GM12864 (cell line): ENCODE results near the gene SHANK2.

Experiments used
- DNase-seq: peaks from one replicate; pipeline ENCODE4 v3.0.0-alpha.2; 2011; ENCODE audit warnings: low read depth
- H3K4me3 ChIP-seq: 2 replicates; pipeline ENCODE4 v1.5.1; 2011; ENCODE audit warnings: mild to moderate bottlenecking, low read depth, low read length, control low read depth
- TF ChIP-seq, protein P1 (sequence below): IDR thresholded peaks from 2 replicates; pipeline ENCODE4 v1.5.1; 2011; ENCODE audit warnings: low read depth, mild to moderate bottlenecking, moderate library complexity, low read length, control low read depth, inconsistent platforms; ENCODE audit errors: missing control alignments

The SHANK2 gene

DNA sequence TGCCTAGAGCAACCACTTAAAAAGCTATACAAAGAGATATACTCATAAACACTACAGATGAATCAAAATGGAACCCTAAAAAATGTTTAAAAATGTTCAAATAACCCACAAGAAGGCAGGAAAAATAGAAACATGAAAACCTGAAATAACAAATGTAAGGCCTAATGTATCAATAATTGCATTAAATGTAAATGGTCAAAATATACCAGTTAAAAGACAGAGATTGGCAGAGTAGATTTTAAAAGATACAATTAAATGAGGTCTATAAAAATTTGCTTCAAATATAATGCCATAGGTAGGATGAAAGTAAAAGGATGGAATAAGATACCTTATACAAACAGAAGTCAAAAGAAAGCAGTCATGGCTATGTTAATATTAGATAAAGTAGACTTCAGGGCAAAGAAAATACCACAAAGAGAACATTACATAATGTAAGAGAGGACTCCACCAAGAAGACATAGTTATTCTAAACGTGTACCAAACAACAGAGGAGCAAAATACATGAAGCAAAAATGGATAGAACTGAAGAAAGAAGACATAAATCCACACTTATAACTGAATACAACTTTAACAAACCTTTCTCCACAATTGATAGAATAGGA, 25.2 kb downstream of the SHANK2 start:
- H3K4me3 ChIP-seq, result no peak overlapping the region
- no peak for DNase-seq
- TF ChIP-seq, protein P1, sequence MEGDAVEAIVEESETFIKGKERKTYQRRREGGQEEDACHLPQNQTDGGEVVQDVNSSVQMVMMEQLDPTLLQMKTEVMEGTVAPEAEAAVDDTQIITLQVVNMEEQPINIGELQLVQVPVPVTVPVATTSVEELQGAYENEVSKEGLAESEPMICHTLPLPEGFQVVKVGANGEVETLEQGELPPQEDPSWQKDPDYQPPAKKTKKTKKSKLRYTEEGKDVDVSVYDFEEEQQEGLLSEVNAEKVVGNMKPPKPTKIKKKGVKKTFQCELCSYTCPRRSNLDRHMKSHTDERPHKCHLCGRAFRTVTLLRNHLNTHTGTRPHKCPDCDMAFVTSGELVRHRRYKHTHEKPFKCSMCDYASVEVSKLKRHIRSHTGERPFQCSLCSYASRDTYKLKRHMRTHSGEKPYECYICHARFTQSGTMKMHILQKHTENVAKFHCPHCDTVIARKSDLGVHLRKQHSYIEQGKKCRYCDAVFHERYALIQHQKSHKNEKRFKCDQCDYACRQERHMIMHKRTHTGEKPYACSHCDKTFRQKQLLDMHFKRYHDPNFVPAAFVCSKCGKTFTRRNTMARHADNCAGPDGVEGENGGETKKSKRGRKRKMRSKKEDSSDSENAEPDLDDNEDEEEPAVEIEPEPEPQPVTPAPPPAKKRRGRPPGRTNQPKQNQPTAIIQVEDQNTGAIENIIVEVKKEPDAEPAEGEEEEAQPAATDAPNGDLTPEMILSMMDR, result no peak

DNA sequence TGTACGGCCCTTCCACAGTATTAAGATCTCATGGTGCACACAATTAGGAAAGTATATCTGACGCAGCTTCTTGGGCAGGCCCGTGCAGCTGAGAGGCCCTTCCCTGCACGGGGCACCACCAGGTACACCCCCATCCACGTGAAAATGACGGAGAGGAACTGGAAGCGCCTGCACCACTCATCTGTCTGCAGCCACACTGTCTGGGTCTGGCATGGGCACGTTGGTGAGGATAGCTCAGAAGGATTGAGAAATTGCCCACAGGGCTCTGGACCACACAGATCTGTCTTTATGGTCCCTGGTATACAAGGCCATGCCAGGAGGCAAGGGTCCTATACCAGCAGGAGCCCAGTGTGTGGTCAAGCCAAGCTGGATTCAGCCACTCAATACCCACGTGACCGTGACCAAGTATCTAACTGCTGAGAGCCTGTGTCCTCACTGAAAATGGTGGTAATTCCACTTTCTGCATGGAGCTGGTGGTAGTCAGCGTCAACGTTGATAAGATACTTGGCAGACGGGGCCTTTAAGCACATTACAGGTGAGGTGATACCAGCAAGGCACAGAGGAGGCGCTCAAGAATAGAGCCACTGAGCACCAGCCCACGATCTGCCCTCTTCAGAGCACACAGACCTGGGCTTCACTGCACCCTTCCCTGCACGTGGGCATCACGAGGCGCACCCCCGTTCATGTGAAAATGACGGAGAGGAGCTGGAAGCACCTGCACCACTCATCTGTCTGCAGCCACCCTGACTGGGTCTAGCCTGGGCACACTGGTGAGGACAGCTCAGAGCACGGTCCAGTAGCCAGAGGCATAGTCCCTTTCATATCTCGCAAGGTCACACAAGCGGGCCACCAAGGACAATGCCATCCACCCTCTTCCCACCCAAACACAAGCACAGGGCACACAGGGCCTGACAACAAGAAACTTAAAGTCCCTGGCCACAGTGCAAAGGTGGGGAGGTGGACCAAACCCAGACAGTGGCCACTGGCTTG, 28.4 kb downstream of the SHANK2 start:
- no peak for DNase-seq
- TF ChIP-seq, protein P1, result no peak
- no peak overlapping the region for H3K4me3 ChIP-seq

DNA sequence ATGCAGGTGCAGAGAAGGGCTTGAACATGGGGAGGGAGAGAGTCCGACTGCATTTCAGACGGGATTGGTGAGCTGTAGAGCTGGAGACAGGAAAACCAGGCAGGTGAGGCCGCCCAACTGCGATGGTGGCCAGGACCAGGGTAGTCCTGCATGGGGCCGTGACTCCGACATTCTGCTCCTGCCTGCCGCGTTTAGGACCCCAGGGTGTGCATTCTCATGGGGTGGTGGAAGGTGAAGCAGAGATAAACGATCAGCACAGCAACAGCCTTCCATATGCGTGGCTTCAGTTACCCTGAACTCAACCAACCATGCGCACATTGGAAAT, 29.3 kb downstream of the SHANK2 start:
- TF ChIP-seq, protein P1, result no peak
- DNase-seq, result no peak
- H3K4me3 ChIP-seq, result no peak overlapping the region

DNA sequence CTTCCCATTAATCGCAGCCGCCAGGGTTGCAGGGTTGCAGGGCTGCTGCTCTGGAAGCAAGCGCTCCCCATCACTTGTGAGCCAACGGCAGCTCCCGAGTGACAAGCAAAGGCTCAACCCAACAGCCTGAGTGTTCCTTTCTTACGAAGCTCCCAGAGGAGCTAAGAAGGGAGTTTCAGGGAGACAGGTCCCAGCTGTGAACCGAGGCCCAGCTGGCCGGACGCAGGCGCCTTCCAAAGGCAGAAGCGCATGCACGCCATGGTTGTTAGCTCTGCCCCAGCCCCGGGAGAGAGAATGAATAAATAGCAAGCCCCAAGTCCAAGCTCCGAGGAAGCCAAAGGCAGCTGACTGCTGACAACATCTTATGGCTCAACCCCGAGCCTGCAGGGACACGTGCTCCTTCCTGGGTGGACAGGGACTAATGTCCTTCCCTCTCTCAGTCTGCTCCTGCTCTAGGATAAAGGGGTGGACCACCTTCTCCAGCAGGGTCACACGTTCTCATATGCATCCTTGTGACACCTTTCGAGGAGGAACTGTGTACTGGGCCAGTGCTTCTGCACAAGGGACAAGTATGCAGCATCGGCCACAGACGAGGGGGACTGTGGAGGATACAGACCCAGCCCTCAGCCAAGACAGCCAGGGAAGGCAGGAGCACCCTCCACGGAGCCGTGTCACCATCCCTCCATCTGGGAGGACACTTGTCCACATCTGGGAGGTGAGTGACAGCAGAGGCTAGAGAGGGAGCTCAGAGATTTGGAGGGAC, 29.9 kb downstream of the SHANK2 start:
- no peak overlapping the region for H3K4me3 ChIP-seq
- TF ChIP-seq, protein P1, result no peak
- no peak for DNase-seq

DNA sequence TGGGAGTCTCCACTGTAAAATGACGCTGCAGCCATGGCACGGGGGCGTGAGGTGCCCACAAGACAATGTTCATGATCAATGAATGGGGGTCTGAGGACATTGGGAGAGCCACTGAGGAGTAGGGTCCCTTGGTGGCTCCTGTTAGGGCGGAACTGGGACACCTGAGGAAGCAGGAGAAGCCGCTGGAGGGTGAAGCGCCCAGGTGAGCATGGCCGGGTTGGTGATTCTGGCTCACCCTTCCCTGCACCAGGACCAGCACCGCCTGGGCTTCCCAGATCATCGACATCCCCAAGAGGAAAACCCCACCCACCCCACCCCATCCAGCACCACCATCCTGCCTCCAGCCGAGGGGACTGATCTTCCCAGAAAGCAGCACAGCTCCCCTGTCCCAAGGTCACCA, 30.6 kb downstream of the SHANK2 start:
- no peak for DNase-seq
- TF ChIP-seq, protein P1, result no peak
- no peak overlapping the region for H3K4me3 ChIP-seq

DNA sequence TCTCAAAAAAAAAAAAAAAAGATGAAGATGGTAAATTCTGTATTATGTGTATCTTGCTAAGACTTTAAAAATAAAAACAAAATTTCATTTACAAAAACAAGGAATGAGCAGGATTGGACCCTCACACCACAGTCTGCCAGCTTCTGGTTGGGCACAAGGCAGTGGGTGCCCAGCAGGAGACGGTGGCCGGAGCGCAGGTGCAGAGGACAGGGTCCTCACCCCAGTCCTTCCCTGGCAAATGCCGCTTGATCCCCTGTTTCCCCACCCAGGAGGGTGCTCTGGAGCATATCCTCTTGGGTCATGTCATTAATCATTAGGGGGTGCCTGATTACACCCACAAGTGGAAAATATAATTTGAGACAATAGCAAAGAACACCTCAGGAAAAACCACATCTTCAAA, 31.2 kb downstream of the SHANK2 start:
- DNase-seq, result no peak
- TF ChIP-seq, protein P1, result no peak
- H3K4me3 ChIP-seq, result no peak overlapping the region
